ENCODE measurements around the gene EFR3B.

DNA sequence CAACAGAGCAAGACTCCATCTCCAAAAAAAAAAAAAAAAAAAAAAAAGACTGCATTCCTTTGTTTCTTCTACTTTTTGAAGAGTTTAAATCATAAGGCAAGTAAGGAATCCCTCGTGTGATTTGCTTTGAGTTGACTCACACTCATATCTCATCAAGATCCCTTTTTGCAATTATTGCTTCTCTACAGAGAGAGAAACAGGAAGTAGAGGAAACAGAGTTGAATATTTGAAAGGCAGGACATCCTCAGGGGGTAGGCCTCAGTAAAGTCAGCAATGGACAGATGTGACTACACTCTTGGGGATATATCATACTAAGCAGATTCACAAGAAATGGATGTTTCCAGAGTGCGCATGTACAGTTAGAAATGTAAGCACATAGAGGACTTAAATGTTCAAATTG, 11.2 kb upstream of the EFR3B start:
- TF ChIP-seq, protein P1, sequence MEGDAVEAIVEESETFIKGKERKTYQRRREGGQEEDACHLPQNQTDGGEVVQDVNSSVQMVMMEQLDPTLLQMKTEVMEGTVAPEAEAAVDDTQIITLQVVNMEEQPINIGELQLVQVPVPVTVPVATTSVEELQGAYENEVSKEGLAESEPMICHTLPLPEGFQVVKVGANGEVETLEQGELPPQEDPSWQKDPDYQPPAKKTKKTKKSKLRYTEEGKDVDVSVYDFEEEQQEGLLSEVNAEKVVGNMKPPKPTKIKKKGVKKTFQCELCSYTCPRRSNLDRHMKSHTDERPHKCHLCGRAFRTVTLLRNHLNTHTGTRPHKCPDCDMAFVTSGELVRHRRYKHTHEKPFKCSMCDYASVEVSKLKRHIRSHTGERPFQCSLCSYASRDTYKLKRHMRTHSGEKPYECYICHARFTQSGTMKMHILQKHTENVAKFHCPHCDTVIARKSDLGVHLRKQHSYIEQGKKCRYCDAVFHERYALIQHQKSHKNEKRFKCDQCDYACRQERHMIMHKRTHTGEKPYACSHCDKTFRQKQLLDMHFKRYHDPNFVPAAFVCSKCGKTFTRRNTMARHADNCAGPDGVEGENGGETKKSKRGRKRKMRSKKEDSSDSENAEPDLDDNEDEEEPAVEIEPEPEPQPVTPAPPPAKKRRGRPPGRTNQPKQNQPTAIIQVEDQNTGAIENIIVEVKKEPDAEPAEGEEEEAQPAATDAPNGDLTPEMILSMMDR (IDR thresholded peaks at IDR 0.05; ENCODE audit: low read depth, low read length) = no peak
- TF ChIP-seq, protein P2, sequence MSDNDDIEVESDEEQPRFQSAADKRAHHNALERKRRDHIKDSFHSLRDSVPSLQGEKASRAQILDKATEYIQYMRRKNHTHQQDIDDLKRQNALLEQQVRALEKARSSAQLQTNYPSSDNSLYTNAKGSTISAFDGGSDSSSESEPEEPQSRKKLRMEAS (IDR thresholded peaks at IDR 0.05; ENCODE audit: low read depth, low read length) = no peak
- no peak for TF ChIP-seq POLR2A (IDR thresholded peaks at IDR 0.05; ENCODE audit: extremely low read depth, insufficient read length)
- TF ChIP-seq MYC (IDR thresholded peaks at IDR 0.05; ENCODE audit: low read depth, low read length) = 0 out of 2 replicates have a peak, but pooled peaks have one; percentile 35

Measured in NB4 (cell line).